Thyroid gland (tissue), 4 donors: ENCODE results near the gene MEGF6. TPM values are rescaled to one million over a fixed set of nuclear protein-coding genes. Genes with fewer than 3 reads are reported as not detected.

Experiments
- DNase-seq, 2 donors: peaks; one replicate each; pipeline ENCODE4 v3.0.0-alpha.2; 2019
- H3K27ac ChIP-seq, 3 donors: fragments of 200-600 bp; sonication (generic); 1 replicate in 2 of 3; 2 replicates in 1 of 3; pipeline ENCODE4 v1.5.1; 2016 to 2019; ENCODE audit warnings: mild to moderate bottlenecking in 1 of 3, moderate library complexity in 1 of 3
- H3K27me3 ChIP-seq: fragments of 200-600 bp; sonication (generic); one replicate; pipeline ENCODE4 v1.5.1; 2019
- H3K36me3 ChIP-seq, 2 donors: fragments of 200-600 bp; sonication (generic); one replicate each; pipeline ENCODE4 v1.5.1; 2016 to 2019
- H3K4me1 ChIP-seq, 2 donors: fragments of 200-600 bp; sonication (generic); one replicate each; pipeline ENCODE4 v1.5.1; 2017 to 2019
- H3K4me3 ChIP-seq, 3 donors: fragments of 200-600 bp; sonication (generic); replicated peaks in 1 of 3; 1 replicate in 2 of 3; 2 replicates in 1 of 3; pipeline ENCODE4 v1.5.1; 2016; ENCODE audit warnings: mild to moderate bottlenecking in 1 of 3
- H3K9me3 ChIP-seq: fragments of 200-600 bp; sonication (generic); one replicate; pipeline ENCODE4 v1.5.1; 2017
- POLR2A ChIP-seq, 2 donors: fragments of 450-650 bp; IDR thresholded peaks; one replicate each; pipeline ENCODE4 v1.6.1; 2017; ENCODE audit warnings: antibody characterized with exemption in 2 of 2, mild to moderate bottlenecking in 2 of 2, moderate library complexity in 1 of 2
- WGBS, 2 donors: methylation state at CpG; one replicate each; pipeline ENCODE4 v1.1.5; 2017; 5-methylcytosine and 5-hydroxymethylcytosine counted together
- intact Hi-C: fragments of 100-400 bp; cut with DNase I; formaldehyde crosslinking; loops from one replicate; pipeline ENCODE4 v1.15.1; 2023
- total RNA-seq, 4 donors: library from RNA; depleted of rRNA; stranded (reverse); fragments of >200 nt; gene quantifications; one replicate each; pipeline ENCODE4 v1.2.3, GENCODE V29; 2016
- TF ChIP-seq, protein P1 (sequence below), 6 experiments: fragments of 200-600 bp in 3 of 6; fragments of 450-650 bp in 3 of 6; sonication (generic) in 3 of 6; IDR thresholded peaks; one replicate each; pipeline ENCODE4 v1.5.1; 2016 to 2019; ENCODE audit warnings: antibody characterized with exemption in 6 of 6, mild to moderate bottlenecking in 2 of 6, inconsistent platforms in 1 of 6, moderate library complexity in 1 of 6

Gene MEGF6
- total RNA-seq, 4 donors from 2014 or later = 9.4 to 25.8 (median 21.8) TPM

- H3K36me3 ChIP-seq = no peaks in the 10 kb centered on the region
- no peaks in the 10 kb centered on the region for H3K9me3 ChIP-seq
- no peak overlapping the region for H3K4me3 ChIP-seq
- intact Hi-C loops = no loop called here
- H3K27me3 ChIP-seq = no peaks in the 10 kb centered on the region
- no peak overlapping the region for H3K27ac ChIP-seq
- TF ChIP-seq POLR2A (IDR thresholded peaks at IDR 0.05) = no peak
- TF ChIP-seq, protein P1, sequence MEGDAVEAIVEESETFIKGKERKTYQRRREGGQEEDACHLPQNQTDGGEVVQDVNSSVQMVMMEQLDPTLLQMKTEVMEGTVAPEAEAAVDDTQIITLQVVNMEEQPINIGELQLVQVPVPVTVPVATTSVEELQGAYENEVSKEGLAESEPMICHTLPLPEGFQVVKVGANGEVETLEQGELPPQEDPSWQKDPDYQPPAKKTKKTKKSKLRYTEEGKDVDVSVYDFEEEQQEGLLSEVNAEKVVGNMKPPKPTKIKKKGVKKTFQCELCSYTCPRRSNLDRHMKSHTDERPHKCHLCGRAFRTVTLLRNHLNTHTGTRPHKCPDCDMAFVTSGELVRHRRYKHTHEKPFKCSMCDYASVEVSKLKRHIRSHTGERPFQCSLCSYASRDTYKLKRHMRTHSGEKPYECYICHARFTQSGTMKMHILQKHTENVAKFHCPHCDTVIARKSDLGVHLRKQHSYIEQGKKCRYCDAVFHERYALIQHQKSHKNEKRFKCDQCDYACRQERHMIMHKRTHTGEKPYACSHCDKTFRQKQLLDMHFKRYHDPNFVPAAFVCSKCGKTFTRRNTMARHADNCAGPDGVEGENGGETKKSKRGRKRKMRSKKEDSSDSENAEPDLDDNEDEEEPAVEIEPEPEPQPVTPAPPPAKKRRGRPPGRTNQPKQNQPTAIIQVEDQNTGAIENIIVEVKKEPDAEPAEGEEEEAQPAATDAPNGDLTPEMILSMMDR (IDR thresholded peaks at IDR 0.05) = no peak
- H3K4me1 ChIP-seq = no peaks in the 10 kb centered on the region
- WGBS, 2 donors = 91 to 95% methylated on average over 14 of the region's 14 CpGs
- DNase-seq = no peak
These were observed 126.3 kb downstream of the MEGF6 start for GRCh38 chr1:3485016-3485415.

DNA sequence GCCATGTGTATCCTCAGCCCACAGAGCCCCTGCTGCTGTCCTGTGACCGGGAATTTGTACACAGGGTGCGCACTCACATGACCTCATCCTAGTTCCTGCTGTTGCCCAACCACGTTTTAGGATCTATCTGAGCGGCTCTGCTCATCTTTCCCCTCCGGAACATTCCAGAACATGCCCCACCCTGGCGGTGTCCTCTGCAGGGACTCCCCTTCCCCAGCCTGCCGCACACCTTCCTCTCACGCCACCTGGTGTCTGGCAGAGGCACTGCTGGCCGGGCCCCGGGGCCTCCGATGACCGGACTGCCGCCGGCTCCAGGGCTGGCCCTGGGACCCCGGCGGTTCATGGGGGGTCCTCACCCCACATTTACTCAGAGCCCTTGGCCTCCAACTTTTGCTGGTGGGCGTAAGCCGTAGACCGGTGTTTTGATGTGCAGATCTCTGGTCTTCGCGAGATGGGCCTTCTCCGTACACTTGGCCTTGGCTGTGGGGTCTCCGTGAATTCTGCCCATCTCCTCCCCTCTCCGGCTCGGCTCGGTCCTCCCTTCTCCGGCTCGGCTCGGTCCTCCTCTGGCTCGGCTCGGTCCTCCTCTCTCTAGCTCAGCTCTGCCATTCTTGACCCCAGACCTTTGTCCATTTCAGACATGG lies 127.4 kb downstream of the MEGF6 start:
- Histone ChIP-seq H3K27ac (no peak overlapping the region), H3K9me3 (no peaks in the 10 kb centered on the region), H3K4me1 (no peaks in the 10 kb centered on the region), H3K4me3 (no peak overlapping the region), H3K36me3 (no peaks in the 10 kb centered on the region), H3K27me3 (no peaks in the 10 kb centered on the region)
- peak; percentile 43 to 44 for DNase-seq
- 52 to 53% methylated on average over 28 to 31 of the region's 31 CpGs for whole genome bisulfite sequencing, 2 donors
- intact Hi-C loops = no loop called here
- TF ChIP-seq POLR2A (IDR thresholded peaks at IDR 0.05) = no peak
- TF ChIP-seq, protein P1 (IDR thresholded peaks at IDR 0.05) = peak; percentile 70 to 93 (median 82)

DNA sequence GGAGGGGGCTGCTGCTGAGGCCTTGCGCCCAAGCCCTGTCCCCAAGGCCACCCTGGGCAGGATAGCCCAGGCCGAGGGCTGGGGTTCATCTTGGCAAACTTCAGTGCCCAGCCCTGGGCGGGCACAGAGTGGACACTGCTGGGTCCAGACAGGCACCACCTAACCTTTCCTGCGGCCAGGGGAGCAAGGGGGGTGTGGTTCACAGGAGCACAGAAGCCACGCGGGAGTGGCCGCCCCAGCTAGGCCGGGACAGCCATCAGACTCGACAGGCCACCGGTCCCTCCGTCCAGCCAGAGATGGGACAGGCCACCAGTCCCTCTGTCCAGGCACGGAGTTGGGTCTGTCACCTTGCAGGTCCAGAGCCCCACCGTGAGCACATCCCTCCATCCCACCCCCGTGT lies 127.9 kb downstream of the MEGF6 start:
- H3K4me1 ChIP-seq = no peaks in the 10 kb centered on the region
- no peak overlapping the region for H3K27ac ChIP-seq
- intact Hi-C loops = no loop called here
- H3K27me3 ChIP-seq = no peaks in the 10 kb centered on the region
- 88% methylated on average over 8 to 11 of the region's 14 CpGs for WGBS, 2 donors
- H3K4me3 ChIP-seq = no peak overlapping the region
- DNase-seq = no peak
- no peaks in the 10 kb centered on the region for H3K9me3 ChIP-seq
- TF ChIP-seq, protein P1 (IDR thresholded peaks at IDR 0.05) = no peak
- TF ChIP-seq POLR2A (IDR thresholded peaks at IDR 0.05) = no peak
- H3K36me3 ChIP-seq = no peaks in the 10 kb centered on the region

GRCh38 chr1:3482378-3482849 lies 128.9 kb downstream of the MEGF6 start:
- H3K27ac ChIP-seq = no peak overlapping the region
- no peaks in the 10 kb centered on the region for H3K9me3 ChIP-seq
- WGBS, 2 donors = 68 to 74% methylated on average over 3 to 11 of the region's 18 CpGs
- no peak overlapping the region for H3K4me3 ChIP-seq
- TF ChIP-seq, protein P1 (IDR thresholded peaks at IDR 0.05) = no peak
- no peak for TF ChIP-seq POLR2A (IDR thresholded peaks at IDR 0.05)
- intact Hi-C loops = no loop called here
- no peaks in the 10 kb centered on the region for H3K4me1 ChIP-seq
- no peaks in the 10 kb centered on the region for H3K27me3 ChIP-seq
- no peak for DNase-seq
- no peaks in the 10 kb centered on the region for H3K36me3 ChIP-seq

- Histone ChIP-seq H3K4me1 (no peaks in the 10 kb centered on the region), H3K27ac (no peak overlapping the region), H3K4me3 (no peak overlapping the region), H3K9me3 (no peaks in the 10 kb centered on the region), H3K36me3 (no peaks in the 10 kb centered on the region), H3K27me3 (no peaks in the 10 kb centered on the region)
- TF ChIP-seq POLR2A (IDR thresholded peaks at IDR 0.05) = no peak
- TF ChIP-seq, protein P1 (IDR thresholded peaks at IDR 0.05) = no peak
- intact Hi-C loops = loop anchor here (2.0 kb wide), 1 partner anchor 29 kb away; no protein-coding TSS in a partner anchor
- WGBS, 2 donors = 54 to 79% methylated on average over 6 to 7 of the region's 20 CpGs
- DNase-seq = no peak
These were observed 129.4 kb downstream of the MEGF6 start for GRCh38 chr1:3481836-3482375.
